Glutamatergic neuron (in vitro differentiated cells): ENCODE measurements around the gene PEX14. TPM values are rescaled to one million over a fixed set of nuclear protein-coding genes. Genes with fewer than 3 reads are reported as not detected.

Experiments used
- DNase-seq: peaks from one replicate; pipeline ENCODE4 v3.0.0; 2022
- H3K27ac Mint-ChIP-seq: one replicate; pipeline ENCODE4 v1.8.0; 2020; ENCODE audit warnings: mild to moderate bottlenecking, mixed read lengths, inconsistent platforms; ENCODE audit not compliant: unreplicated experiment
- H3K27me3 Mint-ChIP-seq: one replicate; pipeline ENCODE4 v1.8.0; 2020; ENCODE audit warnings: mild to moderate bottlenecking, moderate library complexity, mixed read lengths, inconsistent platforms; ENCODE audit not compliant: unreplicated experiment
- H3K36me3 Mint-ChIP-seq: one replicate; pipeline ENCODE4 v1.8.0; 2020; ENCODE audit warnings: mild to moderate bottlenecking, mixed read lengths, inconsistent platforms; ENCODE audit not compliant: unreplicated experiment
- H3K4me1 Mint-ChIP-seq: one replicate; pipeline ENCODE4 v1.8.0; 2020; ENCODE audit warnings: mild to moderate bottlenecking, low read depth, mixed read lengths, inconsistent platforms; ENCODE audit not compliant: unreplicated experiment
- H3K4me3 Mint-ChIP-seq: one replicate; pipeline ENCODE4 v1.8.0; 2020; ENCODE audit warnings: mild to moderate bottlenecking, mixed read lengths, inconsistent platforms; ENCODE audit not compliant: unreplicated experiment
- H3K9me3 Mint-ChIP-seq: one replicate; pipeline ENCODE4 v1.8.0; 2020; ENCODE audit warnings: mild to moderate bottlenecking, moderate library complexity, mixed read lengths, inconsistent platforms; ENCODE audit not compliant: unreplicated experiment
- total RNA-seq: library from RNA; stranded (reverse); fragmentation: NEBNext Ultra II Directional; extraction: Animal tissue kit (Norgen Biotek cat#: 25700); gene quantifications from one replicate; pipeline ENCODE4 v1.2.1, GENCODE V29; 2021; ENCODE audit not compliant: unreplicated experiment
- TF ChIP-seq, protein P1 (sequence below): fragments of 200-600 bp; sonication (generic); IDR thresholded peaks from one replicate; pipeline ENCODE4 v1.5.0; 2021; ENCODE audit not compliant: partially characterized antibody, unreplicated experiment

Gene PEX14
- total RNA-seq, 1 donor from 2014 or later = 25.8 TPM

DNA sequence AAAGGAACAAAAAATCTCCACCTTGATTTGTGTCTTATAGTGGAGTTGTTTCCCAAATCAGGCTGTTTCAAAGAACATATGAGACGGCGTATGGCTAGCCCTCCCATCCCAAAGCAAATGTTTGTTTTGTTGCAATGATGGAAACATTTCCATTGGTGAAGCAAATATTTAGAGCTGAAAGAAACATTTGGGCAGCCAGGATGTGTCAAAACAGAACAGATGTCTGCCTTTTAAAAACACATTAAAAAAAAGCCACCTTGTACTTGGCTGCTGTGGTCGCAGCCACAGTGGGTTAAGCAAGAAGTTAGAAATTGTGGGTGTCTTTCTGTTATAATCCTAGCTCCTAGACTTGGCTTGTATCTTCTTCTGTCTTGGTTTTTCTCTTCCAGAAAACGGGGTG, 116.3 kb downstream of the PEX14 start:
- no peaks in the 10 kb centered on the region for H3K27me3 Mint-ChIP-seq
- TF ChIP-seq, protein P1, sequence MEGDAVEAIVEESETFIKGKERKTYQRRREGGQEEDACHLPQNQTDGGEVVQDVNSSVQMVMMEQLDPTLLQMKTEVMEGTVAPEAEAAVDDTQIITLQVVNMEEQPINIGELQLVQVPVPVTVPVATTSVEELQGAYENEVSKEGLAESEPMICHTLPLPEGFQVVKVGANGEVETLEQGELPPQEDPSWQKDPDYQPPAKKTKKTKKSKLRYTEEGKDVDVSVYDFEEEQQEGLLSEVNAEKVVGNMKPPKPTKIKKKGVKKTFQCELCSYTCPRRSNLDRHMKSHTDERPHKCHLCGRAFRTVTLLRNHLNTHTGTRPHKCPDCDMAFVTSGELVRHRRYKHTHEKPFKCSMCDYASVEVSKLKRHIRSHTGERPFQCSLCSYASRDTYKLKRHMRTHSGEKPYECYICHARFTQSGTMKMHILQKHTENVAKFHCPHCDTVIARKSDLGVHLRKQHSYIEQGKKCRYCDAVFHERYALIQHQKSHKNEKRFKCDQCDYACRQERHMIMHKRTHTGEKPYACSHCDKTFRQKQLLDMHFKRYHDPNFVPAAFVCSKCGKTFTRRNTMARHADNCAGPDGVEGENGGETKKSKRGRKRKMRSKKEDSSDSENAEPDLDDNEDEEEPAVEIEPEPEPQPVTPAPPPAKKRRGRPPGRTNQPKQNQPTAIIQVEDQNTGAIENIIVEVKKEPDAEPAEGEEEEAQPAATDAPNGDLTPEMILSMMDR = no peak
- H3K36me3 Mint-ChIP-seq = no peaks in the 10 kb centered on the region
- no peak overlapping the region for H3K4me3 Mint-ChIP-seq
- no peak for DNase-seq
- peaks cover 41% of the 10 kb centered on the region for H3K4me1 Mint-ChIP-seq
- peak overlapping the region; percentile 43 for H3K27ac Mint-ChIP-seq
- peaks cover 2% of the 10 kb centered on the region for H3K9me3 Mint-ChIP-seq

GRCh38 chr1:10592373-10592772, 117.6 kb downstream of the PEX14 start:
- Mint-ChIP-seq H3K4me3 (no peak overlapping the region), H3K4me1 (peaks cover 42% of the 10 kb centered on the region), H3K27me3 (no peaks in the 10 kb centered on the region), H3K36me3 (no peaks in the 10 kb centered on the region), H3K27ac (peak overlapping the region; percentile 49), H3K9me3 (peaks cover 2% of the 10 kb centered on the region)
- no peak for DNase-seq
- TF ChIP-seq, protein P1 = no peak

DNA sequence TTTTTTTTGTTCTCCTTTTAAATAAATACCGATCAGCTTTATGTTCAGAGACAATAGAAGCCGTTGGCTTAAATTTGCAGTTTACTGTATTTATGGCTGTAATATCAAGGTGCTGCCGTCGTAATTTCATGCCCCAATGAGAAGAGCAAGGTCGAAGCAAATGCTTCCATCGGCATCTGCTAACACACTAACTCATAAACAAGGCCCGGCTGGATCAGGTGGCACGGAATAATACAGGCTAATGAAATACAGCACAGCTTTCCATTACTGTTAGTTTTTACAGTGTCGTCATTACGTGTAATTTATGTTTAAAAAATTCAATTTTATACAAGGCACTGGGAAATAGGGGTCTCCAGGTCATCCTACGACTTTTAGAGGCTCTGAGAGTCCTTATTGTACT, 119.0 kb downstream of the PEX14 start:
- Mint-ChIP-seq H3K4me3 (no peak overlapping the region), H3K27me3 (no peaks in the 10 kb centered on the region), H3K27ac (no peak overlapping the region), H3K9me3 (peaks cover 2% of the 10 kb centered on the region), H3K4me1 (peaks cover 55% of the 10 kb centered on the region), H3K36me3 (no peaks in the 10 kb centered on the region)
- no peak for DNase-seq
- TF ChIP-seq, protein P1 = no peak

DNA sequence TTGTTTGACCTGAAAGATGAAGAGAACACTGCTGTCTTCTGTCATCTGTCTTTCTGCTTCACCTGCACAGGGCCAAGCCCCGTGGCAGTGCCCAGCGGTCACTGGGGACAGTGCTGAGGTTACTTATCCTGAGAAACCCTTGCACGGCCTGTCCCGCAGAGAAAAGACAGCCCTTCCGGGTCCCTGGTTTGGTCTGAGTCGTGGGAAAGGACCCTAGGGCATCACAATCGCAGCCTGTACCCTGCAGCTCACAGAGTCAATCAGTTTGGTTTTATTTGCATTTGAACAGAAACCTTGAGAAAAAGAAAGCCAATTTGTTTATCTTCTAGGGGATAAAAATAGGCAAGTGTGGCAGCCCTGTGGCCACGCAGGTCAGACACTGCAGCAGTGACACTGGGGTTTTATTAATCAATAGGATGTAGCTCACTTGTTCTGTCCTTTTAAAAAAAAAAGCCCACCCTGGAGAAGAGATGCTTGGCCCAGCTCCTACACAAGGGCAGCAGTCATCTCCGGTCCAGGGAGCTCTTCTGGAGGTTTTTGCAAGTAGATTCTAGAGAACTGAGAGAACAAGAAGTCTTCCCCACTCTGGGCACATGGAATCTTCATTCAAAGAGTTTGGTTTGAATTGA, 120.0 kb downstream of the PEX14 start:
- H3K27ac Mint-ChIP-seq = no peak overlapping the region
- peaks cover 2% of the 10 kb centered on the region for H3K9me3 Mint-ChIP-seq
- H3K27me3 Mint-ChIP-seq = no peaks in the 10 kb centered on the region
- no peaks in the 10 kb centered on the region for H3K36me3 Mint-ChIP-seq
- no peak for DNase-seq
- peaks cover 55% of the 10 kb centered on the region for H3K4me1 Mint-ChIP-seq
- H3K4me3 Mint-ChIP-seq = peak overlapping the region; percentile 20
- TF ChIP-seq, protein P1 = no peak

- H3K27me3 Mint-ChIP-seq = no peaks in the 10 kb centered on the region
- peaks cover 2% of the 10 kb centered on the region for H3K9me3 Mint-ChIP-seq
- TF ChIP-seq, protein P1 = no peak
- no peak for DNase-seq
- H3K4me1 Mint-ChIP-seq = peaks cover 52% of the 10 kb centered on the region
- no peak overlapping the region for H3K27ac Mint-ChIP-seq
- H3K4me3 Mint-ChIP-seq = no peak overlapping the region
- no peaks in the 10 kb centered on the region for H3K36me3 Mint-ChIP-seq
Measured at GRCh38 chr1:10596780-10597179, 122.0 kb downstream of the PEX14 start.
